OCI-LY3 (cell line): Measurements from ENCODE around the gene WWOX.

ENCODE experiments used
- H2AFZ ChIP-seq: fragments of 200-600, 300-600 bp; shearing (Covaris generic); 2 replicates; pipeline ENCODE4 v1.6.0; 2014; ENCODE audit warnings: antibody characterized with exemption, low read depth, low read length
- H3K27ac ChIP-seq: fragments of 200-600, 300-600 bp; sonication (generic); 2 replicates; pipeline ENCODE4 v1.5.1; 2014; ENCODE audit warnings: mild to moderate bottlenecking, low read length, moderate library complexity, mixed read lengths
- H3K27me3 ChIP-seq: fragments of 200-600, 300-600 bp; sonication (generic); 2 replicates; pipeline ENCODE4 v1.6.1; 2014; ENCODE audit warnings: low read depth, low read length, mixed read lengths
- H3K36me3 ChIP-seq: fragments of 200-600, 300-600 bp; sonication (generic); replicated peaks from 2 replicates; pipeline ENCODE3; 2014; ENCODE audit warnings: low read depth, low read length, mixed read lengths
- H3K4me1 ChIP-seq: fragments of 300-600, 200-600 bp; sonication (generic); 2 replicates; pipeline ENCODE4 v1.6.1; 2014; ENCODE audit warnings: low read length, mixed read lengths
- H3K4me2 ChIP-seq: fragments of 200-600, 300-600 bp; sonication (generic); 2 replicates; pipeline ENCODE4 v1.6.1; 2014; ENCODE audit warnings: low read length, mixed read lengths
- H3K4me3 ChIP-seq: fragments of 300-600, 200-600 bp; sonication (generic); 2 replicates; pipeline ENCODE4 v1.5.1; 2014; ENCODE audit warnings: antibody characterized with exemption, mild to moderate bottlenecking, low read length, moderate library complexity
- H3K79me2 ChIP-seq: fragments of 300-600, 200-600 bp; shearing (Covaris generic); 2 replicates; pipeline ENCODE4 v1.6.1; 2014; ENCODE audit warnings: mild to moderate bottlenecking, low read length, mixed read lengths
- H3K9ac ChIP-seq: fragments of 300-600, 200-600 bp; shearing (Covaris generic); 2 replicates; pipeline ENCODE4 v1.6.0; 2014; ENCODE audit warnings: mild to moderate bottlenecking, low read length, moderate library complexity
- H3K9me3 ChIP-seq: fragments of 200-600, 300-600 bp; shearing (Covaris generic); 2 replicates; pipeline ENCODE4 v1.6.1; 2014; ENCODE audit warnings: low read length, mixed read lengths; ENCODE audit not compliant: insufficient read depth
- H4K20me1 ChIP-seq: fragments of 200-600, 300-600 bp; sonication (generic); 2 replicates; pipeline ENCODE4 v1.6.1; 2016; ENCODE audit warnings: low read length, mixed read lengths; ENCODE audit not compliant: insufficient read depth
- EZH2phosphoT487 ChIP-seq: fragments of 200-600 bp; shearing (Covaris generic); IDR thresholded peaks from 2 replicates; pipeline ENCODE4 v1.6.1; 2018; ENCODE audit warnings: antibody characterized with exemption, mixed run types, low read depth
- TF ChIP-seq, protein P1 (sequence below): fragments of 200-600, 300-600 bp; sonication (generic); IDR thresholded peaks from 2 replicates; pipeline ENCODE4 v1.5.1; 2014; ENCODE audit warnings: antibody characterized with exemption, low read length, low read depth

The WWOX gene

DNA sequence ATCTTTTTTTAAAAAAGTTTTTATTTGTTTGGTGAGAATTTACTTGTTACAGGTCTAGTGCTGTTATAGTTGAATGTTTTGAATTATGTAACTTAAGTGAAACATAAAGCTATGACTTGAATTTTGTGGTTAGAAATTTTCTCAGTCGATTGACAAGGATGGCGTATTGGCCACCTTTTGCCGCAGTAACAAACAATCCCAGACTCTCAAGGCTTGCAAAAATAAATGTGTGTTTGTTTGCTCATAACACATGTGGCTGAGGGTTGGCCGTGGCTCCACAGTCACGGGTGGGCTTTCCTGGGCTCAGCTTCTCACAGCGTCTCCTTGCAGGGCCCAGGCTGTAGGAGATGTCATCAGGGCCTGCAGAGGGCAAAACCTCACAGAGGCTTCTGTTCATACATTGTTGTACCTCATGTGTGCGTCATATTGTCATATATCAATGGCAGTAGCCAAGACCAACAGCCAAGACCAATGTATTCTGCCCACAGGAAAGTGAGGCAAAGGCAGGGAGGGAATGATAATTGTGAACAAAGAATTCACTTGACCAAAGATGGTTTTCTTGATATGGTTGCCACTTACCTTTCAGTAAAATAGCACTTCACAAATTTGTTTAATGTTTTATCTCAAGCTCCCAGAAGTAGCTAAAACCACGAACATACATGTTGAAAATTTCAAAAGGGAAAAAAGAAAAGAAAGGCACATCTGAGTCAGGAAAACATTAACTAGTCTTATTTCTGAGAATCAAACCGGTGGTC is 93.5 kb downstream of the WWOX start:
- H2AFZ ChIP-seq = no peak overlapping the region
- no peaks in the 10 kb centered on the region for H3K79me2 ChIP-seq
- no peak overlapping the region for H3K4me3 ChIP-seq
- no peak overlapping the region for H3K27ac ChIP-seq
- H3K4me2 ChIP-seq = no peak overlapping the region
- H3K9me3 ChIP-seq = no peaks in the 10 kb centered on the region
- no peaks in the 10 kb centered on the region for H3K27me3 ChIP-seq
- no peaks in the 10 kb centered on the region for H3K4me1 ChIP-seq
- no peaks in the 10 kb centered on the region for H3K36me3 ChIP-seq
- H4K20me1 ChIP-seq = no peaks in the 10 kb centered on the region
- TF ChIP-seq, protein P1, sequence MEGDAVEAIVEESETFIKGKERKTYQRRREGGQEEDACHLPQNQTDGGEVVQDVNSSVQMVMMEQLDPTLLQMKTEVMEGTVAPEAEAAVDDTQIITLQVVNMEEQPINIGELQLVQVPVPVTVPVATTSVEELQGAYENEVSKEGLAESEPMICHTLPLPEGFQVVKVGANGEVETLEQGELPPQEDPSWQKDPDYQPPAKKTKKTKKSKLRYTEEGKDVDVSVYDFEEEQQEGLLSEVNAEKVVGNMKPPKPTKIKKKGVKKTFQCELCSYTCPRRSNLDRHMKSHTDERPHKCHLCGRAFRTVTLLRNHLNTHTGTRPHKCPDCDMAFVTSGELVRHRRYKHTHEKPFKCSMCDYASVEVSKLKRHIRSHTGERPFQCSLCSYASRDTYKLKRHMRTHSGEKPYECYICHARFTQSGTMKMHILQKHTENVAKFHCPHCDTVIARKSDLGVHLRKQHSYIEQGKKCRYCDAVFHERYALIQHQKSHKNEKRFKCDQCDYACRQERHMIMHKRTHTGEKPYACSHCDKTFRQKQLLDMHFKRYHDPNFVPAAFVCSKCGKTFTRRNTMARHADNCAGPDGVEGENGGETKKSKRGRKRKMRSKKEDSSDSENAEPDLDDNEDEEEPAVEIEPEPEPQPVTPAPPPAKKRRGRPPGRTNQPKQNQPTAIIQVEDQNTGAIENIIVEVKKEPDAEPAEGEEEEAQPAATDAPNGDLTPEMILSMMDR = no peak
- no peak for TF ChIP-seq EZH2phosphoT487
- H3K9ac ChIP-seq = no peak overlapping the region

DNA sequence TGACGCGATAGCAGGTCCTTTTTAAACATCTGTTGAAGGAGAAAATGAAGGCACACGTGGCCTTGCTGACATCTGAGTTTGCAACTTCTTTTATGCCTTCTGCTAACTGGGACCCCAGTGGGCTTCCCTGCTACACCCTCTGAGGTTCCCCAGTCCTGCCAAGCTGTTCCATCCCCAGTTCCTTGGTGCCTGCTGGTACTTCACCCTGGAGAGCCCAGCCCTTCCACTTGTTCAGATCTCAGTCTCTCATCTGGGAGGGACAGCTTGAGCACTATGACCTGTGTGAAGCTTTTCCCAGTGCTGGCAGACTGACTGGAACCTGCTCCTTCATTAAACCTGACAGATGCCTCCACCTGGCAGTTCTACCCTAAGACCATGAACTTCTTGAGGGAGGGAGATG is 95.5 kb downstream of the WWOX start:
- H3K36me3 ChIP-seq = no peaks in the 10 kb centered on the region
- TF ChIP-seq, protein P1 = no peak
- no peak for TF ChIP-seq EZH2phosphoT487
- H2AFZ ChIP-seq = no peak overlapping the region
- no peaks in the 10 kb centered on the region for H4K20me1 ChIP-seq
- no peak overlapping the region for H3K4me3 ChIP-seq
- H3K9ac ChIP-seq = no peak overlapping the region
- no peak overlapping the region for H3K4me2 ChIP-seq
- H3K27me3 ChIP-seq = no peaks in the 10 kb centered on the region
- H3K79me2 ChIP-seq = no peaks in the 10 kb centered on the region
- H3K9me3 ChIP-seq = no peaks in the 10 kb centered on the region
- H3K4me1 ChIP-seq = no peaks in the 10 kb centered on the region
- H3K27ac ChIP-seq = no peak overlapping the region

DNA sequence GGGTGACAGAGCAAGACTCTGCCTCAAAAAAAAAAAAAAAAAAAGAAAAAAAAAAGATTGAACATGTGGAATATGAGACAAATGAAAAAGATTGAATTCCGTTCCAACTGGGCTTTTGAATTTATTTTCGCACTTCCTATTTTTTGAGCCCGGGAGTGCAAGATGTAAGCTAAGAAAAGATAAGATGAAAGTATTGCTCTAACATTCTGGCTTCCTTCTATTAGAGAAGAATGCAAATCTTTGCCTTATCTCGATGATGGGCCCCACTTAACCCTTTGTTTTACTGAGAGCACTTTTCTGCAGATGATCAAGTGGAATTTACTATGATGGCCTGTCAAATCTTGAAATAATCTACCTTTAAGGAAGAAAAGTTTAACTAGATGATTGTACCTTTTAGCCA is 96.3 kb downstream of the WWOX start:
- Histone ChIP-seq H3K4me2 (no peak overlapping the region), H3K27me3 (no peaks in the 10 kb centered on the region), H3K27ac (no peak overlapping the region), H2AFZ (no peak overlapping the region), H3K9ac (no peak overlapping the region), H3K4me1 (no peaks in the 10 kb centered on the region), H3K9me3 (no peaks in the 10 kb centered on the region), H3K79me2 (no peaks in the 10 kb centered on the region), H3K36me3 (no peaks in the 10 kb centered on the region), H3K4me3 (no peak overlapping the region), H4K20me1 (no peaks in the 10 kb centered on the region)
- TF ChIP-seq EZH2phosphoT487 = no peak
- TF ChIP-seq, protein P1 = no peak

DNA sequence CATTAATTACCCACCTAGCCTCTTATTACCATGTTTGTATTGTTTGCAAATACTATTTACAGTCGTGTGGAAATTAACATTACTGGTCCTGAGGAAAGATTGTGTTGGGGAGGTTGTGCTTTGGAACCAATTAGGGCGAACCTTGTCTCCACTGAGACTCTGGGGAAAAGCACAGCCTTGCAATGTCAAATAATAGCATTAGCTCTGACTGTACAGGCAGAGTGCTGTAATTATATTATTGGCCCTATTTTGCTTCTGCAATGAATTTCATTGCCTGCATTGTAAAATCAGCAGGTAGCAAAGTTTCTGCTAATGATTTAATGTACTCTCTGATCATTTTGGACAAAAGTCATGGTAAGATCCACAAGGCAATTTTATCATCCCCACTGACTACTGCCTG is 97.0 kb downstream of the WWOX start:
- no peak for TF ChIP-seq EZH2phosphoT487
- TF ChIP-seq, protein P1 = no peak
- H3K79me2 ChIP-seq = no peaks in the 10 kb centered on the region

More for the DNA sequence above, 97.0 kb downstream of the WWOX start:
- no peaks in the 10 kb centered on the region for H3K36me3 ChIP-seq
- no peak overlapping the region for H3K9ac ChIP-seq
- H2AFZ ChIP-seq = no peak overlapping the region
- H3K27me3 ChIP-seq = no peaks in the 10 kb centered on the region
- no peak overlapping the region for H3K27ac ChIP-seq
- H3K4me3 ChIP-seq = no peak overlapping the region
- no peaks in the 10 kb centered on the region for H3K4me1 ChIP-seq
- no peak overlapping the region for H3K4me2 ChIP-seq
- no peaks in the 10 kb centered on the region for H3K9me3 ChIP-seq
- no peaks in the 10 kb centered on the region for H4K20me1 ChIP-seq
